Activated CD8-positive, alpha-beta memory T cell treated with anti-CD3 and anti-CD28 coated beads for 4 hours (primary cell): Measurements from ENCODE around the gene PKD2L1.

Source experiments
- DNase-seq, 2 donors: peaks; one replicate each; pipeline ENCODE4 v3.0.0-alpha.2; 2020; ENCODE audit warnings: low read depth in 2 of 2

The PKD2L1 gene

GRCh38 chr10:100356067-100357017 is 26.3 kb upstream of the PKD2L1 start:
- DNase-seq = no peak

GRCh38 chr10:100355086-100355485 is 25.1 kb upstream of the PKD2L1 start:
- DNase-seq = no peak

GRCh38 chr10:100353770-100354485 is 23.9 kb upstream of the PKD2L1 start:
- DNase-seq = no peak

- DNase-seq = no peak
Measured at GRCh38 chr10:100350914-100351485, 21.0 kb upstream of the PKD2L1 start.

- DNase-seq = no peak
Measured at GRCh38 chr10:100349672-100350071, 19.6 kb upstream of the PKD2L1 start.

- no peak for DNase-seq
Measured at GRCh38 chr10:100349087-100349486, 19.1 kb upstream of the PKD2L1 start.

- DNase-seq = no peak
Measured at GRCh38 chr10:100348389-100348927, 18.4 kb upstream of the PKD2L1 start.

- no peak for DNase-seq
Measured at GRCh38 chr10:100347568-100348195, 17.7 kb upstream of the PKD2L1 start.

- peak; percentile 66 to 67 for DNase-seq
Measured at GRCh38 chr10:100346765-100347567, 16.9 kb upstream of the PKD2L1 start, which contains the start of gene SCD. SCD (plus strand) TSS chr10:100347233; CDS start chr10:100347505, 272 bp downstream.

- peak; percentile 31 to 44 for DNase-seq
Measured at GRCh38 chr10:100346351-100346764, 16.3 kb upstream of the PKD2L1 start.

GRCh38 chr10:100345570-100346330 is 15.7 kb upstream of the PKD2L1 start:
- no peak for DNase-seq

- DNase-seq = no peak
Measured at GRCh38 chr10:100344241-100344788, 14.3 kb upstream of the PKD2L1 start.

GRCh38 chr10:100342627-100342972 is 12.6 kb upstream of the PKD2L1 start:
- DNase-seq = no peak

- peak in 1 of 2 donors; percentile 25 for DNase-seq
Measured at GRCh38 chr10:100341953-100342626, 12.1 kb upstream of the PKD2L1 start.

GRCh38 chr10:100340948-100341847 is 11.2 kb upstream of the PKD2L1 start:
- no peak for DNase-seq

- no peak for DNase-seq
Measured at GRCh38 chr10:100339236-100339635, 9.2 kb upstream of the PKD2L1 start.

GRCh38 chr10:100338434-100339036 is 8.5 kb upstream of the PKD2L1 start:
- DNase-seq = peak; percentile 63 to 67

GRCh38 chr10:100334762-100335161 is 4.7 kb upstream of the PKD2L1 start:
- DNase-seq = no peak
